AG09319 (cell line): Measurements from ENCODE around the gene ORMDL3.

Source experiments
- DNase-seq: peaks from one replicate; pipeline ENCODE4 v3.0.0-alpha.2; 2010; ENCODE audit warnings: low read depth; ENCODE audit errors: extremely low read depth
- CTCF ChIP-seq: IDR thresholded peaks from 2 replicates; pipeline ENCODE4 v1.5.1; 2011; ENCODE audit warnings: low read depth, mild to moderate bottlenecking, inconsistent platforms, low read length, moderate library complexity

ORMDL3 gene

GRCh38 chr17:39969375-39969774 lies 42.0 kb upstream of the ORMDL3 start:
- no peak for DNase-seq
- no peak for TF ChIP-seq CTCF

- no peak for TF ChIP-seq CTCF
- no peak for DNase-seq
Measured at GRCh38 chr17:39968761-39969160, 41.4 kb upstream of the ORMDL3 start.

GRCh38 chr17:39966771-39967170 lies 39.4 kb upstream of the ORMDL3 start:
- no peak for DNase-seq
- no peak for TF ChIP-seq CTCF

- TF ChIP-seq CTCF: no peak
- DNase-seq: no peak
Measured at GRCh38 chr17:39965017-39965699, 37.8 kb upstream of the ORMDL3 start.

- DNase-seq: no peak
- no peak for TF ChIP-seq CTCF
Measured at GRCh38 chr17:39963829-39964228, 36.4 kb upstream of the ORMDL3 start.

DNA sequence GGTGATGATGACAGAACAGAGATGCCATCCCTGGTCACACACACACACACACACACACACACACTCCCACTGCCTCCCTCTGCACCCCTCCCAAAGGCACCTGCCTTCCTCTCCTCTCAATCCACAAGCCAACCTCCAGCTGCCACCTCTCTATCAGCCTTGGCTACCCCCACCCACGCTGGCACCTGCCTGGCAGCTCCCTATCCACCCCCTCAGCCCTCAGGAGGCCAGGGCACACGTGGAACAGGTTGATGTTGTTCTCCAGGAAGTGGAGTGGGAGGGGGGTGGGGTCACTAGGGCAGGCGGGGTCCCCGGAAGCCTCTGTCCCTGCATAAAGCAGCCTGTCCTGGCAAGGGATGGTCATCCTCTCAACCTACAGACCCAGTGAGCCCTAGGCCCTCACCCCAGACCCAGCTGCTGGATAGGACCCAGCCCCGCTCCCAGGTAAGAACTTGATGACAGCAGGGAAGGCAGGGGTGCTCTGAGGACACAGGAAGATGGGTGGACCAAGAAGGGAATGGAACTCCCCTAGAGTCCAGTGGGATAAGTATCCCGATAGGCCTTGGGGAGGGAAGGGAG lies 35.3 kb upstream of the ORMDL3 start, which contains the start of gene GSDMA:
Gene GSDMA, plus strand, starts transcription at position 363 of the 579 bp plus-strand sequence. CDS start 2,684 bp downstream, outside the sequence.
- no peak for DNase-seq
- no peak for TF ChIP-seq CTCF

DNA sequence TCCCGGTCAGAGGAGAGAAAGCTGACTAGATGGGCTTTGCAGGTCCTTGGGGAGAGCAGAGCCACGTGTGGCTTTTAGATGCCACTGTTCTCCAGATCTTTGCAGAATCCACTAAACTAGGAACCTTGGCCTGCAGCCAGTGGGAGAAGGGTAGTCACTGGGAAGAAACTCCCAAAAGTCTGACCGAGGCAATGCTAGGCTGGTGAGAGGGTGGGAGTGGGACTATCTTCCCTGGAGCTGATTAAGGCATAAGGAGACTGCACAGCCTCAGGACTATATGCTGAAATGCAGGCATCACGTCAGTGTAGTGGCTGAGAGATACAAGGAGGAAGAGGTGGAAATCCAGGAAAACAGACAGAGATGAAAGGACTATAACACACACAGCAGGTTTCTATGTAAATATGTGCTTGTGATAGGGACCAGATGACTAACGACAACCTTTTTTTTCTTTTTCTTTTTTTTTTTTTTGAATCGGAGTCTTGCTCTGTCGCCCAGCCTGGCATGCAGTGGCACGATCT lies 33.2 kb upstream of the ORMDL3 start:
- DNase-seq: no peak
- TF ChIP-seq CTCF: no peak
